Panc1 (cell line): ENCODE results near the gene CCBE1. TPM values are rescaled to one million over a fixed set of nuclear protein-coding genes. Genes with fewer than 3 reads are reported as not detected.
"Not testable (repeated sequence)": the region's sequence is repeated elsewhere in the genome, so short reads cannot be mapped to it uniquely, and the experiment has no call there.

Experiments
- ATAC-seq: fragments of 200-7000 bp; cut with Tn5 transposase; 2 replicates; pipeline ENCODE4 v1.9.1; 2020; ENCODE audit warnings: mild to moderate bottlenecking, moderate library complexity
- BruUV-seq: library from RNA; stranded (reverse); fragments of 400-500 nt; replicated peaks from 2 replicates; lab custom pipeline; 2021; lab: Mats Ljungman, UMichigan
- CTCF ChIA-PET: fragments of 300-600 bp; sonication (Branson Sonifier 250); formaldehyde crosslinking; loops from one replicate; lab custom pipeline; 2022; ENCODE audit warnings: antibody characterized with exemption; lab: Charles Lee
- POLR2A ChIA-PET: fragments of 300-600 bp; sonication (Branson Sonifier 250); formaldehyde crosslinking; loops from one replicate; lab custom pipeline; 2022; ENCODE audit warnings: antibody characterized with exemption; lab: Charles Lee
- DNase-seq: peaks from one replicate; pipeline ENCODE4 v3.0.0-alpha.2; 2010; ENCODE audit warnings: low read depth, low spot score
- H3K27ac ChIP-seq: 2 replicates; pipeline ENCODE4 v1.5.1; 2011; ENCODE audit warnings: mild to moderate bottlenecking, low read length, inconsistent platforms
- H3K27me3 ChIP-seq: fragments of 200-500 bp; sonication (Bioruptor generic); 2 replicates; pipeline ENCODE4 v1.6.0; 2014; ENCODE audit warnings: low read length, inconsistent platforms; ENCODE audit not compliant: control insufficient read depth, insufficient read depth
- H3K36me3 ChIP-seq: fragments of 200-500 bp; sonication (Bioruptor generic); 2 replicates; pipeline ENCODE4 v1.5.1; 2014; ENCODE audit warnings: inconsistent platforms, mild to moderate bottlenecking, low read length, moderate library complexity; ENCODE audit not compliant: control insufficient read depth, insufficient read depth
- H3K4me1 ChIP-seq: 2 replicates; pipeline ENCODE4 v1.5.1; 2011; ENCODE audit warnings: inconsistent platforms, mild to moderate bottlenecking, low read length, moderate library complexity; ENCODE audit not compliant: control insufficient read depth, insufficient read depth
- H3K4me3 ChIP-seq, 2 experiments: 2 replicates each; pipeline ENCODE4 v1.5.1; 2011 to 2012; ENCODE audit warnings: low read depth in 2 of 2, low read length in 2 of 2, mild to moderate bottlenecking in 2 of 2, inconsistent platforms in 1 of 2, moderate library complexity in 1 of 2
- H3K9me3 ChIP-seq: fragments of 200-500 bp; sonication (Bioruptor generic); 2 replicates; pipeline ENCODE4 v1.5.1; 2014; ENCODE audit warnings: low read depth, mild to moderate bottlenecking, inconsistent platforms, low read length, moderate library complexity; ENCODE audit not compliant: control insufficient read depth, insufficient read depth
- CTCF ChIP-seq: fragments of 450-650 bp; IDR thresholded peaks from 2 replicates; pipeline ENCODE4 v1.5.1; 2017; ENCODE audit warnings: mild to moderate bottlenecking
- POLR2AphosphoS5 ChIP-seq: IDR thresholded peaks from 2 replicates; pipeline ENCODE4 v1.6.1; 2012; ENCODE audit warnings: mild to moderate bottlenecking, low read depth, low read length, moderate library complexity
- REST ChIP-seq, 2 experiments: IDR thresholded peaks; 2 replicates each; pipeline ENCODE4 v1.6.1; 2011 to 2012; ENCODE audit warnings: low read depth in 2 of 2, control low read depth in 1 of 2, low read length in 1 of 2, mild to moderate bottlenecking in 1 of 2, moderate library complexity in 1 of 2; ENCODE audit not compliant: insufficient read depth in 1 of 2
- SIN3A ChIP-seq: IDR thresholded peaks from 2 replicates; pipeline ENCODE4 v1.6.1; 2012; ENCODE audit warnings: low read depth, mild to moderate bottlenecking, low read length, moderate library complexity, borderline replicate concordance; ENCODE audit not compliant: insufficient read depth
- TCF7L2 ChIP-seq: IDR thresholded peaks from 2 replicates; pipeline ENCODE4 v1.6.1; 2011; ENCODE audit warnings: mild to moderate bottlenecking, low read depth, low read length, inconsistent platforms
- in situ Hi-C: cut with HindIII; loops from 2 replicates; pipeline ENCODE4 v1.10.0; 2016; ENCODE audit warnings: low sequenced_read_pairs, low pct_unique_long_range_greater_than_20kb
- intact Hi-C: fragments of 100-400 bp; cut with micrococcal nuclease; formaldehyde crosslinking; loops from one replicate; pipeline ENCODE4 v1.10.0; 2022; ENCODE audit not compliant: unreplicated experiment
- total RNA-seq: library from RNA; stranded (reverse); gene quantifications from one replicate; pipeline ENCODE4 v1.2.1, GENCODE V29; 2021; ENCODE audit not compliant: unreplicated experiment

The CCBE1 gene
- total RNA-seq, 1 experiment from 2014 or later = 0.13 TPM

- no peaks in the 10 kb centered on the region for H3K4me1 ChIP-seq
- H3K27ac ChIP-seq = no peak overlapping the region
- no peak for DNase-seq
- CTCF ChIA-PET = no interaction called here
- TF ChIP-seq POLR2AphosphoS5 (no peak), TCF7L2 (no peak), SIN3A (no peak), REST (IDR thresholded peaks at IDR 0.05; ENCODE audit: insufficient read depth in 1 of 2, low read depth in 2 of 2, low read length in 1 of 2) (no peak), CTCF (no peak)
- no peak for ATAC-seq
- H3K9me3 ChIP-seq = no peaks in the 10 kb centered on the region
- intact Hi-C loops (no loop called here), in situ Hi-C loops (no loop called here)
- POLR2A ChIA-PET = no interaction called here
- no TSS peak for BruUV-seq
- no peak overlapping the region for H3K4me3 ChIP-seq
- no peaks in the 10 kb centered on the region for H3K36me3 ChIP-seq
- H3K27me3 ChIP-seq = no peaks in the 10 kb centered on the region
Measured at GRCh38 chr18:59649591-59649990, 47.6 kb downstream of the CCBE1 start.

- H3K27me3 ChIP-seq, H3K36me3 ChIP-seq, H3K4me3 ChIP-seq, H3K9me3 ChIP-seq, H3K4me1 ChIP-seq, DNase-seq, intact Hi-C loops, in situ Hi-C loops, BruUV-seq, ATAC-seq, CTCF ChIA-PET, H3K27ac ChIP-seq, POLR2A ChIA-PET: not testable (repeated sequence)
Measured at GRCh38 chr18:59648469-59648868, 48.8 kb downstream of the CCBE1 start.

- ATAC-seq (no peak), DNase-seq (no peak)
- H3K27ac ChIP-seq = no peak overlapping the region
- no TSS peak for BruUV-seq
- no peak overlapping the region for H3K4me3 ChIP-seq
- POLR2A ChIA-PET = no interaction called here
- TF ChIP-seq REST (IDR thresholded peaks at IDR 0.05; ENCODE audit: insufficient read depth in 1 of 2, low read depth in 2 of 2, low read length in 1 of 2) = no peak
- no peaks in the 10 kb centered on the region for H3K27me3 ChIP-seq
- H3K9me3 ChIP-seq = no peaks in the 10 kb centered on the region
- CTCF ChIA-PET = no interaction called here
- H3K4me1 ChIP-seq = no peaks in the 10 kb centered on the region
- intact Hi-C loops (no loop called here), in situ Hi-C loops (no loop called here)
- no peaks in the 10 kb centered on the region for H3K36me3 ChIP-seq
Measured at GRCh38 chr18:59646963-59647307, 50.3 kb downstream of the CCBE1 start.
